ENCODE data around the gene CEACAM18. TPM values are rescaled to one million over a fixed set of nuclear protein-coding genes. Genes with fewer than 3 reads are reported as not detected.

Gene CEACAM18
- total and polyA plus RNA-seq, 2 of the 8 experiments (the other 6 are each of a cell fraction or from before 2014, with no cell fraction given), result not detected

- Histone ChIP-seq H3K36me3 (ENCODE audit: control insufficient read depth in 2 of 4, insufficient read depth in 4 of 4, low read length in 3 of 4) (no peaks in the 10 kb centered on the region), H4K5ac (ENCODE audit: insufficient read length, low read depth, low read length) (no peak overlapping the region), H3K79me1 (ENCODE audit: low read depth, low read length) (no peaks in the 10 kb centered on the region), H3K18ac (ENCODE audit: extremely low read depth, low read length) (no peak overlapping the region), H3K27ac (ENCODE audit: low read depth, low read length) (no peak overlapping the region), H2AK5ac (ENCODE audit: low read depth, low read length) (no peak overlapping the region), H3K27me3 (replicated peaks in 1 of 4; ENCODE audit: control insufficient read depth in 3 of 4, extremely low read depth in 1 of 4, insufficient read depth in 3 of 4, low read length in 3 of 4) (no peaks in the 10 kb centered on the region; a peak in 1 of 7 replicates), H2BK20ac (ENCODE audit: low read length) (no peak overlapping the region), H4K91ac (replicated peaks; ENCODE audit: insufficient read length, low read length) (no peak overlapping the region), H3K4ac (replicated peaks; ENCODE audit: insufficient read length, low read depth, low read length) (no peak overlapping the region), H2BK120ac (replicated peaks; ENCODE audit: low read depth, low read length) (no peak overlapping the region), H4K20me1 (replicated peaks in 1 of 2; ENCODE audit: control insufficient read depth in 1 of 2, insufficient read depth in 2 of 2, low read length in 2 of 2) (no peaks in the 10 kb centered on the region), H3K9me3 (ENCODE audit: insufficient read depth in 2 of 2, low read depth in 1 of 2, low read length in 1 of 2) (peaks cover 7 to 24% of the 10 kb centered on the region in 2 experiments; a peak in 3 of 4 replicates), H3K56ac (replicated peaks; ENCODE audit: insufficient read length, low read depth, low read length) (no peak overlapping the region), H3K14ac (ENCODE audit: insufficient read length) (no peak overlapping the region), H2BK12ac (ENCODE audit: low read depth, low read length) (no peak overlapping the region), H3K23ac (ENCODE audit: insufficient read length) (no peak overlapping the region), H2BK5ac (ENCODE audit: low read depth, low read length) (no peak overlapping the region), H3K4me1 (replicated peaks in 1 of 4; ENCODE audit: control insufficient read depth in 3 of 4, insufficient read depth in 4 of 4, low read length in 3 of 4) (no peaks in the 10 kb centered on the region), H3K4me3 (ENCODE audit: extremely low read depth in 1 of 4, insufficient read depth in 2 of 4, low read depth in 3 of 4, low read length in 4 of 4) (no peak overlapping the region), H3K9ac (replicated peaks in 1 of 4; ENCODE audit: extremely low read depth in 1 of 4, low read depth in 3 of 4, low read length in 3 of 4) (no peak overlapping the region), H4K8ac (ENCODE audit: extremely low read depth, insufficient read depth, low read length) (no peak overlapping the region), H2AFZ (ENCODE audit: low read length) (no peak overlapping the region), H3K79me2 (ENCODE audit: control insufficient read depth in 1 of 2, insufficient read depth in 2 of 2, low read length in 2 of 2) (no peaks in the 10 kb centered on the region), H3K23me2 (ENCODE audit: low read depth, low read length) (no peaks in the 10 kb centered on the region), H2BK15ac (ENCODE audit: low read length) (no peak overlapping the region), H3K4me2 (ENCODE audit: insufficient read depth in 1 of 2, low read depth in 2 of 2, low read length in 2 of 2) (no peak overlapping the region)
- CTCF ChIA-PET (ENCODE audit: partially characterized antibody), result interaction anchor here (0.6 to 6.6 kb wide), 12 partner anchors 11 to 290 kb away, joined by 3 to 83 read pairs (median 3); no protein-coding TSS in a partner anchor
- POLR2A ChIA-PET (ENCODE audit: partially characterized antibody), result no interaction called here
- DNase-seq (ENCODE audit: low read depth in 1 of 2, low spot score in 2 of 2) (no peak), FAIRE-seq (no peak)
- WGBS, 2 experiments (ENCODE audit: extremely low coverage in 1 of 2, insufficient coverage in 1 of 2, insufficient read length in 1 of 2, insufficient replicate concordance in 2 of 2, low coverage in 1 of 2, low lambda C conversion rate in 2 of 2, missing lambda C conversion rate in 1 of 2), result 88% methylated on average over 1 of the region's 1 CpG; no CpG with 5 or more reads in 1 of the 2 experiments
- TF ChIP-seq ATF3 (IDR thresholded peaks at IDR 0.05; ENCODE audit: insufficient read depth, low read depth, low read length) (no peak), ZNF274 (IDR thresholded peaks at IDR 0.05; ENCODE audit: borderline replicate concordance, extremely low read depth, low read length) (no peak), POU5F1 (IDR thresholded peaks at IDR 0.05; ENCODE audit: low read depth, low read length) (no peak), POLR2AphosphoS5 (IDR thresholded peaks at IDR 0.05; ENCODE audit: low read depth, low read length) (no peak), CREB1 (IDR thresholded peaks at IDR 0.05) (no peak), JUND (IDR thresholded peaks at IDR 0.05; ENCODE audit: low read length) (no peak), GABPA (IDR thresholded peaks at IDR 0.05; ENCODE audit: borderline replicate concordance, insufficient read depth, low read length) (no peak), TBP (IDR thresholded peaks at IDR 0.05; ENCODE audit: low read depth, low read length) (no peak), ATF2 (IDR thresholded peaks at IDR 0.05; ENCODE audit: low read length) (no peak), JUN (IDR thresholded peaks at IDR 0.05; ENCODE audit: low read depth, low read length) (no peak)
These were observed 6.8 kb upstream of the CEACAM18 start for GRCh38 chr19:51471527-51471926.

Measured in H1 (cell line).